ENCODE measurements around the gene VPS26C.

DNA sequence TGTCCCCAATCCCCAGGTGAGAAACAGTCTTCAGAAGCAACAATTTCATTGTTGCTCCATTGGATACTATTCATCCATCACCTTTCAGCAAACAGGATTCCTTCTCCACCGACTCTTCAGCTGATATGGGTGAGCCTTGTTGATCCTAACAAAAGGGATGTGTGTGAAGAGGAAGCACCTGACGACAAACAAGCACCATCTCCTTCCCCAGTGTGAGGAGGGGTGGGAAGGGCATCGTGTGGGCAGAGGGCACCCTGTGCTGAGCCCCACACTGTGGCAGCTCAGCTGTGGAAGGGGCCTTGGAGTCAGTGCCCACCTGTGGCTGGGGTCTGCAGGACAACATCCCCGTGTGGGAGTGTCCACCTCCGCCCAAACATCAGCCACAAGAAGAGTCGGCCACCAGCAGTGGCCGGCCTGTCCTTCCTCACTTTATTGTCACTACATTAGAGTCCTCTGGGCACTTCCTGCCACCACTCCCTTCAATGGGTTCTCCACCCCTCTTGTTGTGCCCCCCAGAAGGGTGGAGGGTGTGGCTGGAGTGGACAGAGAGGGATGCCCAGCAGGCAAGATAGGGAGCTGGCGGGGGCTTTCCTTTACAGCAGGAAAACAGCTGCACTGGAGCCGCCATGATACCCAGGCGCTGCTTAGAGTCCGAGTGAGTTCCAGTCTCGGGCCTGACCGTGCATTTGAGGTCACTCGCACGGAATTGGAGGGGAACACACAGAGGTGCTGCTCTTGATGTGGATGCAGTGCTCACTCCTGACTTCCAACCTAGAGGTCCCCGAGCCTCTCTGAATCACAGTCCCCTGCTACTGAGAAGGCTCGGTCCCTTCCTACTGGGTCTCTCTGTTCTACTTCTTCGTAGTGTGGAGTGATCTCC, 40.9 kb downstream of the VPS26C start:
- no peak for TF ChIP-seq EZH2phosphoT487 (IDR thresholded peaks at IDR 0.05; ENCODE audit: borderline replicate concordance)
- TF ChIP-seq, protein P1, sequence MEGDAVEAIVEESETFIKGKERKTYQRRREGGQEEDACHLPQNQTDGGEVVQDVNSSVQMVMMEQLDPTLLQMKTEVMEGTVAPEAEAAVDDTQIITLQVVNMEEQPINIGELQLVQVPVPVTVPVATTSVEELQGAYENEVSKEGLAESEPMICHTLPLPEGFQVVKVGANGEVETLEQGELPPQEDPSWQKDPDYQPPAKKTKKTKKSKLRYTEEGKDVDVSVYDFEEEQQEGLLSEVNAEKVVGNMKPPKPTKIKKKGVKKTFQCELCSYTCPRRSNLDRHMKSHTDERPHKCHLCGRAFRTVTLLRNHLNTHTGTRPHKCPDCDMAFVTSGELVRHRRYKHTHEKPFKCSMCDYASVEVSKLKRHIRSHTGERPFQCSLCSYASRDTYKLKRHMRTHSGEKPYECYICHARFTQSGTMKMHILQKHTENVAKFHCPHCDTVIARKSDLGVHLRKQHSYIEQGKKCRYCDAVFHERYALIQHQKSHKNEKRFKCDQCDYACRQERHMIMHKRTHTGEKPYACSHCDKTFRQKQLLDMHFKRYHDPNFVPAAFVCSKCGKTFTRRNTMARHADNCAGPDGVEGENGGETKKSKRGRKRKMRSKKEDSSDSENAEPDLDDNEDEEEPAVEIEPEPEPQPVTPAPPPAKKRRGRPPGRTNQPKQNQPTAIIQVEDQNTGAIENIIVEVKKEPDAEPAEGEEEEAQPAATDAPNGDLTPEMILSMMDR (conservative IDR thresholded peaks at IDR 0.05; ENCODE audit: low read length): no peak
